Astrocyte of the spinal cord (primary cell): ENCODE measurements around the gene SMAD2.

Experiments
- DNase-seq: peaks from one replicate; pipeline ENCODE4 v3.0.0; 2011; ENCODE audit warnings: low read depth, low spot score
- H3K4me3 ChIP-seq: 2 replicates; pipeline ENCODE4 v1.5.1; 2011; ENCODE audit warnings: low read depth, mild to moderate bottlenecking, low read length, moderate library complexity
- CTCF ChIP-seq: IDR thresholded peaks from 2 replicates; pipeline ENCODE4 v1.5.1; 2012; ENCODE audit warnings: low read depth, mild to moderate bottlenecking, low read length, inconsistent platforms
- in situ Hi-C: cut with HindIII; loops from 2 replicates; pipeline ENCODE4 v1.10.0; 2017; ENCODE audit warnings: low sequenced_read_pairs

SMAD2 gene

GRCh38 chr18:47870605-47871004, 59.9 kb downstream of the SMAD2 start:
- in situ Hi-C loops: no loop called here
- no peak overlapping the region for H3K4me3 ChIP-seq
- no peak for DNase-seq
- no peak for TF ChIP-seq CTCF

GRCh38 chr18:47868744-47869143, 61.7 kb downstream of the SMAD2 start:
- no peak for DNase-seq
- in situ Hi-C loops: no loop called here
- no peak for TF ChIP-seq CTCF
- H3K4me3 ChIP-seq: no peak overlapping the region

GRCh38 chr18:47865183-47865582, 65.3 kb downstream of the SMAD2 start:
- H3K4me3 ChIP-seq: no peak overlapping the region
- in situ Hi-C loops: no loop called here
- no peak for TF ChIP-seq CTCF
- DNase-seq: no peak

- in situ Hi-C loops: no loop called here
- no peak for TF ChIP-seq CTCF
These were observed 67.4 kb downstream of the SMAD2 start for GRCh38 chr18:47863041-47863440.

GRCh38 chr18:47858607-47859006, 71.9 kb downstream of the SMAD2 start:
- in situ Hi-C loops: no loop called here
- no peak for TF ChIP-seq CTCF
- no peak for DNase-seq
- H3K4me3 ChIP-seq: no peak overlapping the region

More at GRCh38 chr18:47863041-47863440, 67.4 kb downstream of the SMAD2 start:
- DNase-seq: no peak
- H3K4me3 ChIP-seq: no peak overlapping the region

GRCh38 chr18:47847635-47848034, 82.8 kb downstream of the SMAD2 start:
- no peak for TF ChIP-seq CTCF
- in situ Hi-C loops: no loop called here
- DNase-seq: no peak
- H3K4me3 ChIP-seq: no peak overlapping the region

GRCh38 chr18:47846431-47846830, 84.0 kb downstream of the SMAD2 start:
- in situ Hi-C loops: no loop called here
- DNase-seq: no peak
- no peak for TF ChIP-seq CTCF
- no peak overlapping the region for H3K4me3 ChIP-seq
